Neural cell (in vitro differentiated cells): ENCODE results near the gene PTPRN2. TPM values are rescaled to one million over a fixed set of nuclear protein-coding genes. Genes with fewer than 3 reads are reported as not detected.

Experiments used
- H2AFZ ChIP-seq: fragments of 200-600, 300-800 bp; sonication (generic), shearing (Covaris generic); 2 replicates; pipeline ENCODE4 v1.6.0; 2014; ENCODE audit warnings: low read depth, mild to moderate bottlenecking, antibody characterized with exemption, low read length, moderate library complexity
- H3F3A ChIP-seq: fragments of 200-600 bp; shearing (Covaris generic); 2 replicates; pipeline ENCODE4 v1.6.1; 2016; ENCODE audit warnings: mild to moderate bottlenecking, moderate library complexity, mixed read lengths, antibody characterized with exemption, low read length; ENCODE audit not compliant: insufficient read depth, poor library complexity, severe bottlenecking
- H3K27ac ChIP-seq: fragments of 200-600, 300-800 bp; sonication (generic), shearing (Covaris generic); 2 replicates; pipeline ENCODE4 v1.5.1; 2014; ENCODE audit warnings: mild to moderate bottlenecking, low read length, moderate library complexity
- H3K27me3 ChIP-seq: fragments of 300-800, 200-600 bp; sonication (generic), shearing (Covaris generic); 2 replicates; pipeline ENCODE4 v1.6.0; 2014; ENCODE audit warnings: mild to moderate bottlenecking, low read depth, low read length, moderate library complexity; ENCODE audit not compliant: insufficient read depth
- H3K36me3 ChIP-seq: fragments of 300-800, 200-600 bp; sonication (generic), shearing (Covaris generic); 2 replicates; pipeline ENCODE4 v1.5.1; 2014; ENCODE audit warnings: mild to moderate bottlenecking, antibody characterized with exemption, low read length, moderate library complexity; ENCODE audit not compliant: insufficient read depth
- H3K4me2 ChIP-seq: fragments of 300-800, 200-600 bp; sonication (generic), shearing (Covaris generic); 2 replicates; pipeline ENCODE4 v1.6.0; 2014; ENCODE audit warnings: mild to moderate bottlenecking, low read length
- H3K4me3 ChIP-seq: fragments of 300-800, 200-600 bp; sonication (generic), shearing (Covaris generic); 2 replicates; pipeline ENCODE4 v1.5.1; 2014; ENCODE audit warnings: mild to moderate bottlenecking, low read length, moderate library complexity
- H3K79me2 ChIP-seq: fragments of 200-600 bp; shearing (Covaris generic); replicated peaks from 2 replicates; pipeline ENCODE4 v1.6.0; 2014; ENCODE audit warnings: mild to moderate bottlenecking, low read length, moderate library complexity; ENCODE audit not compliant: insufficient read depth
- H3K9ac ChIP-seq: fragments of 300-800, 200-600 bp; sonication (generic), shearing (Covaris generic); 2 replicates; pipeline ENCODE4 v1.6.1; 2016; ENCODE audit warnings: mild to moderate bottlenecking, low read length, mixed read lengths
- H3K9me2 ChIP-seq: fragments of 200-600 bp; shearing (Covaris generic); 2 replicates; pipeline ENCODE4 v1.6.1; 2016; ENCODE audit warnings: mild to moderate bottlenecking, low read length, mixed read lengths; ENCODE audit not compliant: insufficient read depth
- H3K9me3 ChIP-seq: fragments of 200-600, 300-800 bp; sonication (generic), shearing (Covaris generic); 2 replicates; pipeline ENCODE4 v1.6.1; 2016; ENCODE audit warnings: mild to moderate bottlenecking, mixed run types, low read length, moderate library complexity, mixed read lengths
- H4K20me1 ChIP-seq: fragments of 200-600 bp; shearing (Covaris generic); 2 replicates; pipeline ENCODE4 v1.6.1; 2016; ENCODE audit warnings: mild to moderate bottlenecking, mixed run types; ENCODE audit not compliant: insufficient read depth
- CTCF ChIP-seq: fragments of 450-650 bp; IDR thresholded peaks from 2 replicates; pipeline ENCODE4 v1.5.1; 2014; ENCODE audit warnings: antibody characterized with exemption, mild to moderate bottlenecking, moderate library complexity; ENCODE audit not compliant: poor library complexity, severe bottlenecking
- EP300 ChIP-seq: fragments of 450-650 bp; conservative IDR thresholded peaks from 2 replicates; pipeline ENCODE4 v1.6.1; 2014; ENCODE audit warnings: antibody characterized with exemption, mild to moderate bottlenecking, moderate library complexity; ENCODE audit not compliant: poor library complexity, severe bottlenecking
- EZH2 ChIP-seq: fragments of 200-600, 300-800 bp; shearing (Covaris generic), sonication (generic); IDR thresholded peaks from 2 replicates; pipeline ENCODE4 v1.6.1; 2014; ENCODE audit warnings: antibody characterized with exemption, low read length, borderline replicate concordance, mild to moderate bottlenecking; ENCODE audit not compliant: insufficient read depth, poor library complexity, severe bottlenecking
- MXI1 ChIP-seq: fragments of 450-650 bp; conservative IDR thresholded peaks from 2 replicates; pipeline ENCODE4 v1.6.1; 2014; ENCODE audit warnings: antibody characterized with exemption, mild to moderate bottlenecking; ENCODE audit not compliant: poor library complexity, severe bottlenecking
- POLR2AphosphoS5 ChIP-seq: IDR thresholded peaks from 2 replicates; pipeline ENCODE4 v1.6.1; 2012
- RAD21 ChIP-seq: fragments of 450-650 bp; conservative IDR thresholded peaks from 2 replicates; pipeline ENCODE4 v1.6.1; 2014; ENCODE audit warnings: antibody characterized with exemption, mild to moderate bottlenecking, moderate library complexity
- REST ChIP-seq: IDR thresholded peaks from 2 replicates; pipeline ENCODE4 v1.6.1; 2012; ENCODE audit warnings: borderline replicate concordance
- SMC3 ChIP-seq: fragments of 450-650 bp; conservative IDR thresholded peaks from 2 replicates; pipeline ENCODE4 v1.6.1; 2014; ENCODE audit warnings: antibody characterized with exemption, mild to moderate bottlenecking, moderate library complexity; ENCODE audit not compliant: poor library complexity
- TAF1 ChIP-seq: IDR thresholded peaks from 2 replicates; pipeline ENCODE4 v1.6.1; 2012; ENCODE audit warnings: low read depth
- polyA plus RNA-seq: library from polyadenylated mRNA; depleted of rRNA; stranded (reverse); fragments of >200 nt; gene quantifications from 2 replicates; pipeline ENCODE4 v1.2.3, GENCODE V29; 2014

PTPRN2 gene
- polyA plus RNA-seq, 1 donor from 2014 or later = 31.0 TPM

GRCh38 chr7:157989589-157989988, 598.0 kb downstream of the PTPRN2 start:
- Histone ChIP-seq H3K4me2 (no peak overlapping the region), H3F3A (no peaks in the 10 kb centered on the region), H3K9me2 (no peaks in the 10 kb centered on the region), H4K20me1 (no peaks in the 10 kb centered on the region), H3K27ac (no peak overlapping the region), H3K9me3 (no peaks in the 10 kb centered on the region), H3K9ac (no peak overlapping the region), H3K36me3 (no peaks in the 10 kb centered on the region), H3K79me2 (no peaks in the 10 kb centered on the region), H3K27me3 (no peaks in the 10 kb centered on the region), H2AFZ (no peak overlapping the region), H3K4me3 (no peak overlapping the region)
- no peak for TF ChIP-seq CTCF
- TF ChIP-seq SMC3 = no peak
- no peak for TF ChIP-seq POLR2AphosphoS5
- no peak for TF ChIP-seq MXI1
- no peak for TF ChIP-seq EZH2
- no peak for TF ChIP-seq EP300
- TF ChIP-seq TAF1 = no peak
- TF ChIP-seq RAD21 = no peak
- no peak for TF ChIP-seq REST

GRCh38 chr7:157987906-157988305, 599.7 kb downstream of the PTPRN2 start:
- H4K20me1 ChIP-seq = no peaks in the 10 kb centered on the region
- no peak for TF ChIP-seq EP300
- TF ChIP-seq MXI1 = no peak
- TF ChIP-seq TAF1 = no peak
- no peak for TF ChIP-seq SMC3
- no peak for TF ChIP-seq EZH2
- no peak for TF ChIP-seq CTCF
- no peak for TF ChIP-seq RAD21
- TF ChIP-seq REST = no peak
- TF ChIP-seq POLR2AphosphoS5 = no peak
- no peak overlapping the region for H3K4me2 ChIP-seq
- no peak overlapping the region for H3K4me3 ChIP-seq
- no peaks in the 10 kb centered on the region for H3F3A ChIP-seq
- H3K27ac ChIP-seq = no peak overlapping the region
- H3K9ac ChIP-seq = no peak overlapping the region
- no peak overlapping the region for H2AFZ ChIP-seq
- H3K79me2 ChIP-seq = no peaks in the 10 kb centered on the region
- H3K9me2 ChIP-seq = no peaks in the 10 kb centered on the region
- H3K27me3 ChIP-seq = no peaks in the 10 kb centered on the region
- H3K36me3 ChIP-seq = no peaks in the 10 kb centered on the region
- no peaks in the 10 kb centered on the region for H3K9me3 ChIP-seq
